Hypothalamus (tissue), 51 donors: ENCODE measurements around the gene FAXC.
"Not testable (repeated sequence)": the region's sequence is repeated elsewhere in the genome, so short reads cannot be mapped to it uniquely, and the experiment has no call there.

Experiments used
- DNase-seq, 51 donors: peaks; one replicate each; lab custom pipeline; 2025; lab: John Stamatoyannopoulos, UW

The FAXC gene

GRCh38 chr6:99344289-99344688 is 5.2 kb downstream of the FAXC start:
- no peak for DNase-seq

- DNase-seq, result no peak
Measured at GRCh38 chr6:99341862-99342455, 7.5 kb downstream of the FAXC start.

GRCh38 chr6:99338188-99338587 is 11.3 kb downstream of the FAXC start:
- DNase-seq, result no peak

- not testable (repeated sequence) for DNase-seq
Measured at GRCh38 chr6:99335298-99335697, 14.2 kb downstream of the FAXC start.

GRCh38 chr6:99334526-99335127 is 14.8 kb downstream of the FAXC start:
- DNase-seq, result peak in 4 of 51 donors; percentile 4 to 16 (median 6)

GRCh38 chr6:99333068-99333467 is 16.4 kb downstream of the FAXC start:
- DNase-seq, result no peak

GRCh38 chr6:99331531-99331930 is 17.9 kb downstream of the FAXC start:
- no peak for DNase-seq

- DNase-seq, result peak in 20 of 51 donors; percentile 2 to 60 (median 23)
Measured at GRCh38 chr6:99330159-99330558, 19.3 kb downstream of the FAXC start.

- no peak for DNase-seq
Measured at GRCh38 chr6:99324996-99325395, 24.5 kb downstream of the FAXC start.

- DNase-seq, result no peak
Measured at GRCh38 chr6:99318566-99318965, 30.9 kb downstream of the FAXC start.

- DNase-seq, result no peak
Measured at GRCh38 chr6:99312354-99312753, 37.1 kb downstream of the FAXC start.

- no peak for DNase-seq
Measured at GRCh38 chr6:99310553-99310952, 38.9 kb downstream of the FAXC start.

GRCh38 chr6:99309557-99309956 is 39.9 kb downstream of the FAXC start:
- DNase-seq, result no peak

- DNase-seq, result no peak
Measured at GRCh38 chr6:99308788-99309187, 40.7 kb downstream of the FAXC start.

- no peak for DNase-seq
Measured at GRCh38 chr6:99307295-99307907, 42.1 kb downstream of the FAXC start.

GRCh38 chr6:99306341-99306740 is 43.1 kb downstream of the FAXC start:
- no peak for DNase-seq

GRCh38 chr6:99305021-99305554 is 44.4 kb downstream of the FAXC start:
- no peak for DNase-seq

- DNase-seq, result no peak
Measured at GRCh38 chr6:99297415-99297814, 52.1 kb downstream of the FAXC start.

GRCh38 chr6:99297006-99297405 is 52.5 kb downstream of the FAXC start:
- no peak for DNase-seq

GRCh38 chr6:99296261-99296660 is 53.2 kb downstream of the FAXC start:
- no peak for DNase-seq

GRCh38 chr6:99295276-99295675 is 54.2 kb downstream of the FAXC start:
- no peak for DNase-seq

- DNase-seq, result no peak
Measured at GRCh38 chr6:99294786-99295185, 54.7 kb downstream of the FAXC start.
